ENCODE results near the gene TTLL10. TPM values are rescaled to one million over a fixed set of nuclear protein-coding genes. Genes with fewer than 3 reads are reported as not detected.

TTLL10 gene
- total RNA-seq, 1 experiment from 2014 or later: 0.68 TPM

- Histone ChIP-seq H3K79me1 (ENCODE audit: insufficient read depth, low read depth, low read length, poor library complexity, severe bottlenecking) (no peaks in the 10 kb centered on the region), H2AK5ac (ENCODE audit: insufficient read length, low read length) (no peak overlapping the region), H3K23me2 (ENCODE audit: insufficient read length, low read depth, low read length, poor library complexity, severe bottlenecking) (no peaks in the 10 kb centered on the region), H3K4me1 (ENCODE audit: insufficient read depth, low read length) (peaks cover 3% of the 10 kb centered on the region; the same call in 1 of the 2 replicates), H4K91ac (ENCODE audit: insufficient read length, low read depth, low read length) (no peak overlapping the region), H2BK12ac (ENCODE audit: insufficient read length, low read depth, low read length) (no peak overlapping the region), H3K9me3 (ENCODE audit: control insufficient read depth, low read depth, low read length) (no peaks in the 10 kb centered on the region), H2AFZ (ENCODE audit: low read length) (no peak overlapping the region), H3T11ph (ENCODE audit: low read length) (no peak overlapping the region), H3K4me2 (ENCODE audit: insufficient read depth, insufficient read length, low read length) (no peak overlapping the region), H3K79me2 (ENCODE audit: insufficient read depth, low read length) (no peaks in the 10 kb centered on the region), H4K20me1 (ENCODE audit: control insufficient read depth, insufficient read depth, insufficient read length) (no peaks in the 10 kb centered on the region), H3K27ac (ENCODE audit: insufficient read length, low read depth, low read length) (no peak overlapping the region), H3K4ac (ENCODE audit: low read depth, low read length) (no peak overlapping the region), H2BK15ac (ENCODE audit: low read depth, low read length) (no peak overlapping the region), H2BK20ac (ENCODE audit: low read depth, low read length, poor library complexity, severe bottlenecking) (no peak overlapping the region), H3K56ac (ENCODE audit: insufficient read length, low read depth, low read length) (no peak overlapping the region), H3K23ac (ENCODE audit: insufficient read length, low read depth, low read length) (no peak overlapping the region), H3K9ac (ENCODE audit: extremely low read depth, insufficient read length, low read length) (no peak overlapping the region), H3K18ac (ENCODE audit: insufficient read length, low read depth, low read length) (no peak overlapping the region), H3K27me3 (ENCODE audit: insufficient read depth, low read length) (no peaks in the 10 kb centered on the region), H4K8ac (replicated peaks; ENCODE audit: insufficient read length, low read depth, low read length) (no peak overlapping the region), H2BK120ac (ENCODE audit: low read depth, low read length, poor library complexity, severe bottlenecking) (no peak overlapping the region), H2BK5ac (ENCODE audit: insufficient read length, low read length) (no peak overlapping the region), H3K14ac (ENCODE audit: insufficient read depth, low read length) (no peak overlapping the region), H4K5ac (ENCODE audit: insufficient read length, low read depth, low read length) (no peak overlapping the region)
- Mint-ChIP-seq H3K9me3 (no peaks in the 10 kb centered on the region; a peak in 1 of 5 replicates), H3K36me3 (ENCODE audit: insufficient read depth in 1 of 3, low read depth in 3 of 3) (peaks cover 0 to 7% (median 0%) of the 10 kb centered on the region in 3 experiments; a peak in 1 of 7 replicates), H3K4me3 (no peak overlapping the region), H3K27ac (peak overlapping the region in 1 of 3 experiments; percentile 61; a peak in 2 of 7 replicates), H3K4me1 (peaks cover 10 to 13% of the 10 kb centered on the region in 2 experiments), H3K27me3 (ENCODE audit: low read depth) (no peaks in the 10 kb centered on the region; the same call in 1 of the 2 replicates)
- DNase-seq: peak; percentile 21
- WGBS (ENCODE audit: extremely low coverage, insufficient read length, low lambda C conversion rate): no CpG with 5 or more reads among the region's 26 CpGs
- TF ChIP-seq CTCF (conservative IDR thresholded peaks at IDR 0.05): no peak
Observed at GRCh38 chr1:1181129-1181937, 7.7 kb downstream of the TTLL10 start.

Data from H9 (cell line).